ENCODE results near the gene FAH. TPM values are rescaled to one million over a fixed set of nuclear protein-coding genes. Genes with fewer than 3 reads are reported as not detected.

Gene FAH
- total and polyA plus RNA-seq, 2 donors (not counting 3 experiments of a cell fraction or from before 2014, with no cell fraction given): 18.2 to 18.7 TPM

DNA sequence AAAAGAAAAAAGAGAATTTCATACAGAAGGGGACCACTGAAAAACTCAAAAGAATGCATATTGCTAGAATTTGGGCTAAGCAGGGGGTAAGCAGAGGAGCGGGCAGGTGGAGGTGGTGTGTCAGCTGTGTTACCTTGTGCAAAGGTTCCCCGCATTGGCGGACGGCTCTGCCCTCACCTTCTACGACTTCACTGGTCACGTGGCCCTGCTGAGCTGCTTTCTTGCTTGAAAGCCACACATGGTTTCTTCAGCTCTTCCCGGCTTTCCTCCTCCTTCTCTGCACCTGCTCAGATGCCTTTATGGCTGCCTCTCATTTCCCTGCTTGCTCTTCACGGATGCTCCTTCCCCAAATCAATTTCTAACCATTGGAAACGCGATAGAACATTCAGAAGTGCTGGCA lies 30.5 kb downstream of the FAH start:
- Histone ChIP-seq H3K27me3 (ENCODE audit: control insufficient read depth in 2 of 2, insufficient read depth in 2 of 2, low read length in 2 of 2) (no peaks in the 10 kb centered on the region), H3K4me3 (replicated peaks in 1 of 3; ENCODE audit: insufficient read depth in 1 of 3, low read depth in 1 of 3, low read length in 3 of 3) (no peak overlapping the region), H3K27ac (ENCODE audit: insufficient read depth, low read depth, low read length) (no peak overlapping the region), H3K4me1 (ENCODE audit: control insufficient read depth, extremely low read depth, insufficient read depth, low read length) (peaks cover 33% of the 10 kb centered on the region), H3K36me3 (ENCODE audit: control insufficient read depth in 2 of 2, extremely low read depth in 1 of 2, insufficient read depth in 2 of 2, low read length in 2 of 2) (no peaks in the 10 kb centered on the region), H3K9me1 (replicated peaks; ENCODE audit: control insufficient read depth, extremely low read depth, insufficient read depth, low read length) (no peaks in the 10 kb centered on the region), H3K4me2 (ENCODE audit: insufficient read depth, low read length) (peak overlapping the region; percentile 8), H4K20me1 (replicated peaks; ENCODE audit: control insufficient read depth, extremely low read depth, insufficient read depth, low read length) (no peaks in the 10 kb centered on the region), H3K9ac (replicated peaks; ENCODE audit: extremely low read depth, insufficient read depth, low read length) (no peak overlapping the region), H3K79me2 (ENCODE audit: control insufficient read depth, insufficient read depth, low read length) (no peaks in the 10 kb centered on the region), H2AFZ (ENCODE audit: low read depth, low read length) (no peak overlapping the region), H3K9me3 (replicated peaks; ENCODE audit: control insufficient read depth, insufficient read depth, low read length) (no peaks in the 10 kb centered on the region)
- BruUV-seq (replicated peaks): no TSS peak
- FAIRE-seq (no peak), DNase-seq (ENCODE audit: low read depth, low spot score) (no peak)
- CTCF ChIA-PET: interaction anchor here (0.6 to 0.8 kb wide), 3 partner anchors 11 to 293 kb away, joined by 3 to 4 read pairs (median 3); no protein-coding TSS in a partner anchor
- no peak for TF ChIP-seq POLR2AphosphoS5 (IDR thresholded peaks at IDR 0.05; ENCODE audit: insufficient read depth, low read depth, low read length)
- TF ChIP-seq, protein P1, sequence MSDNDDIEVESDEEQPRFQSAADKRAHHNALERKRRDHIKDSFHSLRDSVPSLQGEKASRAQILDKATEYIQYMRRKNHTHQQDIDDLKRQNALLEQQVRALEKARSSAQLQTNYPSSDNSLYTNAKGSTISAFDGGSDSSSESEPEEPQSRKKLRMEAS (IDR thresholded peaks at IDR 0.05; ENCODE audit: insufficient read depth, insufficient read length): no peak
- TF ChIP-seq POLR2A (IDR thresholded peaks at IDR 0.05; ENCODE audit: low read depth, low read length): no peak
- no peak for TF ChIP-seq MYC (IDR thresholded peaks at IDR 0.05; ENCODE audit: low read depth, low read length)
- no peak for TF ChIP-seq EZH2 (IDR thresholded peaks at IDR 0.05; ENCODE audit: borderline replicate concordance, low read depth, low read length, severe bottlenecking)
- no peak for TF ChIP-seq FOS (IDR thresholded peaks at IDR 0.05; ENCODE audit: borderline replicate concordance, insufficient read depth, low read length)
- dilution Hi-C loops (cut with MboI; ENCODE audit: extremely low pct_ligation_motif_present, low sequenced_read_pairs): no loop called here
- intact Hi-C loops (cut with micrococcal nuclease): loop anchor here (1.0 kb wide), 1 partner anchor 30 kb away; no protein-coding TSS in a partner anchor
- POLR2A ChIA-PET: no interaction called here

DNA sequence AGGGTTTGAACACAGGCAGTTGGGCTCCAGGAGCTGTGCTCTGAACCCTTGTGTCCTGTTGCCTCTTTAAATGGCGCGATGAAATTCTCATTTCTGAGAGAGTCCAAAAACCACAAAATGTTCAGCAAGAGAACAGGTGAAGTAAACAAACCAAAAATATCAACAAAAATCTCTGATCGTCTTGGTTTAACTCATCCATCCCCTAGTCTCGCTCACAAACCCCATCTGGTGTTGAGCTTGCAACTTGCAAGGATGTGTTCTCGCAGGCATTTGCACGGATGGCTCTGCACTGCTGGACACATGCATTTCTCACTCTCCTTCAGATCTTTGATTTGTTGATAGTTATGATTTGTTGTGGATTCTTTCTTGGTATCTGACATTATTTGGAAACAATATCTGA lies 31.1 kb downstream of the FAH start:
- FAIRE-seq: no peak
- TF ChIP-seq, protein P1 (IDR thresholded peaks at IDR 0.05; ENCODE audit: insufficient read depth, insufficient read length): no peak
- TF ChIP-seq POLR2AphosphoS5 (IDR thresholded peaks at IDR 0.05; ENCODE audit: insufficient read depth, low read depth, low read length): no peak
- no peak for TF ChIP-seq MYC (IDR thresholded peaks at IDR 0.05; ENCODE audit: low read depth, low read length)
- no peak for TF ChIP-seq POLR2A (IDR thresholded peaks at IDR 0.05; ENCODE audit: low read depth, low read length)
- no peak for TF ChIP-seq EZH2 (IDR thresholded peaks at IDR 0.05; ENCODE audit: borderline replicate concordance, low read depth, low read length, severe bottlenecking)
- TF ChIP-seq FOS (IDR thresholded peaks at IDR 0.05; ENCODE audit: borderline replicate concordance, insufficient read depth, low read length): no peak
- no peak for TF ChIP-seq JUN (IDR thresholded peaks at IDR 0.05; ENCODE audit: borderline replicate concordance, insufficient read depth, insufficient read length, low read depth)
- TF ChIP-seq, protein P2, sequence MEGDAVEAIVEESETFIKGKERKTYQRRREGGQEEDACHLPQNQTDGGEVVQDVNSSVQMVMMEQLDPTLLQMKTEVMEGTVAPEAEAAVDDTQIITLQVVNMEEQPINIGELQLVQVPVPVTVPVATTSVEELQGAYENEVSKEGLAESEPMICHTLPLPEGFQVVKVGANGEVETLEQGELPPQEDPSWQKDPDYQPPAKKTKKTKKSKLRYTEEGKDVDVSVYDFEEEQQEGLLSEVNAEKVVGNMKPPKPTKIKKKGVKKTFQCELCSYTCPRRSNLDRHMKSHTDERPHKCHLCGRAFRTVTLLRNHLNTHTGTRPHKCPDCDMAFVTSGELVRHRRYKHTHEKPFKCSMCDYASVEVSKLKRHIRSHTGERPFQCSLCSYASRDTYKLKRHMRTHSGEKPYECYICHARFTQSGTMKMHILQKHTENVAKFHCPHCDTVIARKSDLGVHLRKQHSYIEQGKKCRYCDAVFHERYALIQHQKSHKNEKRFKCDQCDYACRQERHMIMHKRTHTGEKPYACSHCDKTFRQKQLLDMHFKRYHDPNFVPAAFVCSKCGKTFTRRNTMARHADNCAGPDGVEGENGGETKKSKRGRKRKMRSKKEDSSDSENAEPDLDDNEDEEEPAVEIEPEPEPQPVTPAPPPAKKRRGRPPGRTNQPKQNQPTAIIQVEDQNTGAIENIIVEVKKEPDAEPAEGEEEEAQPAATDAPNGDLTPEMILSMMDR (IDR thresholded peaks at IDR 0.05; ENCODE audit: extremely low read depth in 1 of 2, insufficient read depth in 1 of 2, low read depth in 1 of 2, low read length in 2 of 2): no peak
- no peak for TF ChIP-seq GATA2 (IDR thresholded peaks at IDR 0.05; ENCODE audit: insufficient read depth, insufficient read length, low read depth, low read length)
- H3K9me1 ChIP-seq (replicated peaks; ENCODE audit: control insufficient read depth, extremely low read depth, insufficient read depth, low read length): no peaks in the 10 kb centered on the region
- H3K36me3 ChIP-seq (ENCODE audit: control insufficient read depth in 2 of 2, extremely low read depth in 1 of 2, insufficient read depth in 2 of 2, low read length in 2 of 2): no peaks in the 10 kb centered on the region
- no peaks in the 10 kb centered on the region for H3K9me3 ChIP-seq (replicated peaks; ENCODE audit: control insufficient read depth, insufficient read depth, low read length)
- H3K79me2 ChIP-seq (ENCODE audit: control insufficient read depth, insufficient read depth, low read length): no peaks in the 10 kb centered on the region
- intact Hi-C loops (cut with micrococcal nuclease) (loop anchor here (1.0 kb wide), 1 partner anchor 31 kb away; no protein-coding TSS in a partner anchor), dilution Hi-C loops (cut with MboI; ENCODE audit: extremely low pct_ligation_motif_present, low sequenced_read_pairs) (no loop called here)
- no TSS peak for BruUV-seq (replicated peaks)
- H2AFZ ChIP-seq (ENCODE audit: low read depth, low read length): no peak overlapping the region
- ChIA-PET POLR2A (no interaction called here), CTCF (interaction anchor here (0.6 to 1.5 kb wide), 4 partner anchors 11 to 844 kb away, joined by 3 to 5 read pairs (median 4); partner anchors contain the start of gene FAH)
- H3K9ac ChIP-seq (replicated peaks; ENCODE audit: extremely low read depth, insufficient read depth, low read length): no peak overlapping the region
- H3K4me2 ChIP-seq (ENCODE audit: insufficient read depth, low read length): no peak overlapping the region
- H3K4me1 ChIP-seq (ENCODE audit: control insufficient read depth, extremely low read depth, insufficient read depth, low read length): peaks cover 30% of the 10 kb centered on the region
- DNase-seq (ENCODE audit: low read depth, low spot score): no peak
- H3K27me3 ChIP-seq (ENCODE audit: control insufficient read depth in 2 of 2, insufficient read depth in 2 of 2, low read length in 2 of 2): no peaks in the 10 kb centered on the region
- no peak overlapping the region for H3K27ac ChIP-seq (ENCODE audit: insufficient read depth, low read depth, low read length)
- H4K20me1 ChIP-seq (replicated peaks; ENCODE audit: control insufficient read depth, extremely low read depth, insufficient read depth, low read length): no peaks in the 10 kb centered on the region
- H3K4me3 ChIP-seq (replicated peaks in 1 of 3; ENCODE audit: insufficient read depth in 1 of 3, low read depth in 1 of 3, low read length in 3 of 3): no peak overlapping the region

Measured in endothelial cell of umbilical vein (primary cell).